ENCODE measurements around the gene STEAP1B. TPM values are rescaled to one million over a fixed set of nuclear protein-coding genes. Genes with fewer than 3 reads are reported as not detected.

Gene STEAP1B
- total RNA-seq, 1 donor from 2014 or later, result 4.7 TPM

DNA sequence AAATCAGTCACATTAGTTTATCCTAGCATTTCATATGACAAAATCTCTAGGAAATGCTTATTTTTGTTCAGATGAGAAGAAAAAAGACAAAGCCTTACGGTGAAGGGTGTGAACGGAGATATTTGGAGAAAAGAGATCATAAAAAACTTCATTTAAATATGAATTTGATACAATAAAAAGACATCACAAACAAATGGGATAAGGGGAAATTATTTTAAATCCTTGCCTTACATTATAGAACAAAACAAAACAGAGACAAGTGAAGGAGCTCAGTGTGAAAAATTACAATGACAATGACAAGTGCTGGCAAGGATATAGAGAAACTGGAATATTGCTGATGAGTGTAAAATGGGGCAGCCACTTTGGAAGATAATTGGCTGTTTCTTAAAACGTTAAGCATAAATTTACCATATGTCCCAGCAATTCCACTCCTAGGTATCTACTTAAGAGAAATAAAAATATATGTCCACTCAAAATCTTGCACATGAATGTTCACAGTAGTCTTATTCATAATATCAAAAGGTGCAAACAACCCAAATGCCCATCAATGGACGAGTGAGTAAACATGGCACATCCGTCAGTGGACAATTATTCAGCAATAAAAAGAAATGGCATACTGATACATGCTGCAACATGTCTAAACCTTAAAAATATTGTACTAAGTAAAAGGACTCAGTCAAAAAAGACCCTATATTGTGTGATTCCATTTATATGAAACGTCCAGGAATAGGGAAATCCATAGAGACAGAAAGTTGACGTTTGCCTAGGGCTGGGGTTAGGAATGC lies 77.0 kb downstream of the STEAP1B start:
- Histone ChIP-seq H3K27me3 (ENCODE audit: control insufficient read depth in 3 of 3, insufficient read depth in 3 of 3, low read length in 3 of 3) (no peaks in the 10 kb centered on the region), H3K9ac (ENCODE audit: low read depth in 1 of 3, low read length in 3 of 3) (no peak overlapping the region), H3K27ac (ENCODE audit: low read depth, low read length) (no peak overlapping the region), H3K36me3 (ENCODE audit: control insufficient read depth in 3 of 3, insufficient read depth in 3 of 3, low read length in 3 of 3) (no peaks in the 10 kb centered on the region), H3K9me3 (ENCODE audit: control insufficient read depth in 3 of 3, low read length in 3 of 3) (no peaks in the 10 kb centered on the region), H3K4me1 (ENCODE audit: control insufficient read depth in 3 of 3, insufficient read depth in 3 of 3, low read length in 3 of 3) (peaks cover 0 to 9% (median 0%) of the 10 kb centered on the region in 3 donors), H3K4me3 (ENCODE audit: low read length in 3 of 3) (no peak overlapping the region)

DNA sequence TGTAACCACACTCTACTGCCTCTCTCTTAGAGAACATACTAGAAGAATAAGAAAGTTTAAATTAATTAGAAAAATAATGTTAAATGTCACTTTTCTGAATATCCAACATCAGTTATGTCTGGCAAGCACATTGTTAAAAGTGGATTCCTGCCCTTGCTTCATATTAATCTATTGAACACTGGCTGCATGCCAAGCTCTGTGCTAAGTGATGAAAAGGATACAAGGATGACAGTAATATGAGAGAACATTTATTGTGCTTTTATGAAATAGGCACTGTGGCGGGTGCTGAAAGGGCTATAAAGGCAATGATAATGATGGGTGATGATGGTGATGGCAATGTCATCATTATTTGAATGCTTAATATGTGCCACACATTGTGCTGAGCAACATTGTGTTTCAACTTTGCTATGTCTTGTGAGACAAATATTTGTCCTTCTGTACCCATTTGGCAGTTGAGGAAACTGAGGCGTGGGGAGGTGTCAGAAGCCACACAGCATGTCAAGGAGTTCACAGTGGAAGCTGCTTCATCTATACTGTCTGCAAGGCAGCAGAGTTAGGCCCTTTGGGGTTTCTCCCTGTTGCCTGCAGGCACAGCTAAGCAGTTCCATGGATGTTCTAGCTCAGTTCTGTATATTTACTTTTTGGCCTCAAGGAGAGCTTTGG lies 78.9 kb downstream of the STEAP1B start:
- H3K4me1 ChIP-seq (ENCODE audit: control insufficient read depth in 3 of 3, insufficient read depth in 3 of 3, low read length in 3 of 3), result peaks cover 0 to 17% (median 7%) of the 10 kb centered on the region in 3 donors
- H3K36me3 ChIP-seq (ENCODE audit: control insufficient read depth in 3 of 3, insufficient read depth in 3 of 3, low read length in 3 of 3), result no peaks in the 10 kb centered on the region
- H3K9ac ChIP-seq (ENCODE audit: low read depth in 1 of 3, low read length in 3 of 3), result no peak overlapping the region
- H3K27ac ChIP-seq (ENCODE audit: low read depth, low read length), result no peak overlapping the region
- no peak overlapping the region for H3K4me3 ChIP-seq (ENCODE audit: low read length in 3 of 3)
- no peaks in the 10 kb centered on the region for H3K9me3 ChIP-seq (ENCODE audit: control insufficient read depth in 3 of 3, low read length in 3 of 3)
- H3K27me3 ChIP-seq (ENCODE audit: control insufficient read depth in 3 of 3, insufficient read depth in 3 of 3, low read length in 3 of 3), result no peaks in the 10 kb centered on the region

DNA sequence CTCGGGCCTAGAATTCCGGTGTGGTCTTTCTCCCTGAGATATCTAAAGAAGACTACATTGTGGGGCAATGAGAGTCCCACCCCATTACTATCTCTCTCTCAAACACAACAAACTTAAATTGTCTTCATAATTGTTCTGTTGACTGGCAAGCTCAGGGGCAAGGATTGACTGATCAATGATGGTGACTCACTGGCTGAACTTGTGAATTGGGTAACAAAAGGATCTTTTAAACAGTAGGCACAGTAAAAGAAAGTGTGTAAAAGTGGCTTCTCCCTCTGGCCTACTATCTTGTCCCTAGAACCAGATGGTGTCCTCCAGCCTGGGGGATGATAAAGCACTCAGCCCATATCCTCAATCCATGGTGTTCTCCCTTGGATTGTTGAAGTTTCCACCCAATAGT lies 80.0 kb downstream of the STEAP1B start:
- no peak overlapping the region for H3K9ac ChIP-seq (ENCODE audit: low read depth in 1 of 3, low read length in 3 of 3)
- peaks cover 0 to 17% (median 7%) of the 10 kb centered on the region in 3 donors for H3K4me1 ChIP-seq (ENCODE audit: control insufficient read depth in 3 of 3, insufficient read depth in 3 of 3, low read length in 3 of 3)
- no peak overlapping the region for H3K4me3 ChIP-seq (ENCODE audit: low read length in 3 of 3)
- H3K27me3 ChIP-seq (ENCODE audit: control insufficient read depth in 3 of 3, insufficient read depth in 3 of 3, low read length in 3 of 3), result no peaks in the 10 kb centered on the region
- H3K9me3 ChIP-seq (ENCODE audit: control insufficient read depth in 3 of 3, low read length in 3 of 3), result no peaks in the 10 kb centered on the region
- no peaks in the 10 kb centered on the region for H3K36me3 ChIP-seq (ENCODE audit: control insufficient read depth in 3 of 3, insufficient read depth in 3 of 3, low read length in 3 of 3)
- H3K27ac ChIP-seq (ENCODE audit: low read depth, low read length), result no peak overlapping the region

DNA sequence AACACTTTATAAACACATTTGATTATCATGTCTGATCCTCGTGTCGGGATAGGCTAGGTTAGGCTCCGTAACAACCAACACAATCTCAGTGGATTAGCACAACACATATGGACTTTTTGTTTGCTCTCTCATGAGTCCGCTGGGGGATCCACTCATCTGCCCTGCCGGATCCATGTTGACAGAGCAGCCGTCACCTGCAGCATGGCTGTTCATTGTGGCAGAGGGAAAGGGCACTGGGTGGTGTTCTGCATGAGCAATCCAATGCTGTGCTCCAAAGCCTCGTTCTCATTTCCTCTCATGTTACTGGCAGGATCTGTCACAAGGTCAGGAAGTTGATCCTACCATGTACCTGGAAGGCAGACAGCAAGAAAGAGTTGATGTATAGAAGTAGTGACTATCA lies 80.5 kb downstream of the STEAP1B start:
- Histone ChIP-seq H3K36me3 (ENCODE audit: control insufficient read depth in 3 of 3, insufficient read depth in 3 of 3, low read length in 3 of 3) (no peaks in the 10 kb centered on the region), H3K27ac (ENCODE audit: low read depth, low read length) (no peak overlapping the region), H3K9ac (ENCODE audit: low read depth in 1 of 3, low read length in 3 of 3) (no peak overlapping the region), H3K4me1 (ENCODE audit: control insufficient read depth in 3 of 3, insufficient read depth in 3 of 3, low read length in 3 of 3) (peaks cover 0 to 17% (median 7%) of the 10 kb centered on the region in 3 donors), H3K4me3 (ENCODE audit: low read length in 3 of 3) (no peak overlapping the region), H3K9me3 (ENCODE audit: control insufficient read depth in 3 of 3, low read length in 3 of 3) (no peaks in the 10 kb centered on the region), H3K27me3 (ENCODE audit: control insufficient read depth in 3 of 3, insufficient read depth in 3 of 3, low read length in 3 of 3) (no peaks in the 10 kb centered on the region)

DNA sequence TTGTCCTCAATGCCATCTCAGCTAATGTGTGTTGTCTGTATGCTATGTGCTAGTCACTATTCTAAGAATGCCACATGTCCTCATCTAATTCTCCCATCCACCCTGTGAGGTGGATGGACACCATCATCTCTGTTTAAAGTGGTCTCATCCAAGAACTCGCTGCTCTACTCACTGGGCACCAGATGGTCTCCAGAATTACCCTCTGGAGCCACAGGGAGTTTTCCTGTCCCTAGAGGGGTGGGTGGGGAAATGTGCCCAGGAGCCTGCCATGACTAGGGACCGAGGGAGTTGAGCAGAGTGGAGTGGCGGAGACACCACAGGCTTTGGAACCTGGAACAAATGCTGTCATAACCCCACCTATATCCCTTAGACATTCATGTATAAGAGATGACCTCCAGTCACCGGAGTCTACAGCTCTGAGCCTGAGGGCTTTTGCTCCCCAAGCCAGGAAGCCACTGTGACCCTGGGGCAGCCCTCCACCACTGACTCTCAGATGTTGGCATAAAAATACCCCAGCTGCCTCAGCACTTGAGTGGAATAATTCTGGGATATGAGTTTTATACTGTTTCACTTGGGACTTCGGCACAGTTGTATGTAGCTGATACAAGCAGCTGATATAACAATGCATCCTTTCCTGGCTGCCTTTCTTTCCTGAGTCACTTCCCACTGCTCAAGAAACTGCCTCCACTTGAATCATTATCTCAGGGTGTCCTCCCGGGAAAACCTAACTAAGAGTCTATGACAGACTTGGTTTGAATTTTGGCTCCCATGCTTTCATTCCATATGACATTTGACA lies 81.5 kb downstream of the STEAP1B start:
- H3K27ac ChIP-seq (ENCODE audit: low read depth, low read length), result no peak overlapping the region
- no peak overlapping the region for H3K4me3 ChIP-seq (ENCODE audit: low read length in 3 of 3)
- no peaks in the 10 kb centered on the region for H3K9me3 ChIP-seq (ENCODE audit: control insufficient read depth in 3 of 3, low read length in 3 of 3)
- H3K4me1 ChIP-seq (ENCODE audit: control insufficient read depth in 3 of 3, insufficient read depth in 3 of 3, low read length in 3 of 3), result peaks cover 0 to 17% (median 7%) of the 10 kb centered on the region in 3 donors
- H3K36me3 ChIP-seq (ENCODE audit: control insufficient read depth in 3 of 3, insufficient read depth in 3 of 3, low read length in 3 of 3), result no peaks in the 10 kb centered on the region
- H3K9ac ChIP-seq (ENCODE audit: low read depth in 1 of 3, low read length in 3 of 3), result no peak overlapping the region
- no peaks in the 10 kb centered on the region for H3K27me3 ChIP-seq (ENCODE audit: control insufficient read depth in 3 of 3, insufficient read depth in 3 of 3, low read length in 3 of 3)

DNA sequence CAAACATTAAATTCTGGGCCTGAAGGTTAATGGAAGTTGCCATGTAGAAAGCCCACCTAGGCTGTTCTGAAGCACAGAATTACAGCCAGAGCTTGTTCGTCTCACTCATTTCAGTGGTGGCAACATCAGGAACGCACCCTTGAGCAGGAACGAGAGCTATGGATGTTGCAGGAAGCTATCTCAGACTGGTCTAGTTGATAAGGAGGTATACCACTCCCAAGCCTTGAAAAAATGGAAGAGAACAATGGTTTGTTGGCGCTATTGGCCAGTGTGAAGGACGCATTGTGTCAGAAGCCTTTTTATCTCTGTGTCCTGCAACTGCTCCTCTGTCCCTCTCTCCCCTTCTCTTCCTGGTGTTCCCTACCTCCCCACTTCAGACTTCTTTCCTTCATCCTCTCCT lies 82.1 kb downstream of the STEAP1B start:
- Histone ChIP-seq H3K27ac (ENCODE audit: low read depth, low read length) (no peak overlapping the region), H3K4me1 (ENCODE audit: control insufficient read depth in 3 of 3, insufficient read depth in 3 of 3, low read length in 3 of 3) (peaks cover 0 to 17% (median 7%) of the 10 kb centered on the region in 3 donors), H3K9me3 (ENCODE audit: control insufficient read depth in 3 of 3, low read length in 3 of 3) (no peaks in the 10 kb centered on the region), H3K27me3 (ENCODE audit: control insufficient read depth in 3 of 3, insufficient read depth in 3 of 3, low read length in 3 of 3) (no peaks in the 10 kb centered on the region), H3K9ac (ENCODE audit: low read depth in 1 of 3, low read length in 3 of 3) (no peak overlapping the region), H3K4me3 (ENCODE audit: low read length in 3 of 3) (no peak overlapping the region), H3K36me3 (ENCODE audit: control insufficient read depth in 3 of 3, insufficient read depth in 3 of 3, low read length in 3 of 3) (no peaks in the 10 kb centered on the region)

DNA sequence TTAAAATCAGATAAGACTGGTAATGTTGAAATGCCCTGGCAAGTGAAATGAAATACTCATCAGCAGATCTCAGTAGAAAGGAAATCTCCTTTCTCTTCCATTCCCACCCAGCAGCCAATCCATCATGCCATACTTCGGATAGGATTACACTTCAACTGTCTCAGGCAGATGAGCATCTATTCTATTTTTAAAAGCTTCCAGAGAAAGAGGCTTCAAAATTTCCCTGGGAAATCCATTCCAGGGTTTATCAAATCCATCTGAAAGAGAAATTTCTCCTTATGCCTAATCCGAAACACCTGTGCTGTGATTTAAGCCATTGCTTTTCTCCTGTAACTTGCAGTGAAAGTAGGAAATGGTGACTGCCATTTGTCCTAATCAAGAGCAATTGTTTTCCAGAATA lies 82.6 kb downstream of the STEAP1B start:
- Histone ChIP-seq H3K36me3 (ENCODE audit: control insufficient read depth in 3 of 3, insufficient read depth in 3 of 3, low read length in 3 of 3) (no peaks in the 10 kb centered on the region), H3K4me3 (ENCODE audit: low read length in 3 of 3) (no peak overlapping the region), H3K9me3 (ENCODE audit: control insufficient read depth in 3 of 3, low read length in 3 of 3) (no peaks in the 10 kb centered on the region), H3K27ac (ENCODE audit: low read depth, low read length) (no peak overlapping the region), H3K9ac (ENCODE audit: low read depth in 1 of 3, low read length in 3 of 3) (no peak overlapping the region), H3K4me1 (ENCODE audit: control insufficient read depth in 3 of 3, insufficient read depth in 3 of 3, low read length in 3 of 3) (peaks cover 0 to 17% (median 7%) of the 10 kb centered on the region in 3 donors), H3K27me3 (ENCODE audit: control insufficient read depth in 3 of 3, insufficient read depth in 3 of 3, low read length in 3 of 3) (no peaks in the 10 kb centered on the region)

GRCh38 chr7:22414424-22414823 lies 85.6 kb downstream of the STEAP1B start:
- Histone ChIP-seq H3K36me3 (ENCODE audit: control insufficient read depth in 3 of 3, insufficient read depth in 3 of 3, low read length in 3 of 3) (no peaks in the 10 kb centered on the region), H3K27me3 (ENCODE audit: control insufficient read depth in 3 of 3, insufficient read depth in 3 of 3, low read length in 3 of 3) (no peaks in the 10 kb centered on the region), H3K27ac (ENCODE audit: low read depth, low read length) (no peak overlapping the region), H3K9me3 (ENCODE audit: control insufficient read depth in 3 of 3, low read length in 3 of 3) (no peaks in the 10 kb centered on the region), H3K4me3 (ENCODE audit: low read length in 3 of 3) (no peak overlapping the region), H3K4me1 (ENCODE audit: control insufficient read depth in 3 of 3, insufficient read depth in 3 of 3, low read length in 3 of 3) (peaks cover 0 to 14% (median 7%) of the 10 kb centered on the region in 3 donors), H3K9ac (ENCODE audit: low read depth in 1 of 3, low read length in 3 of 3) (no peak overlapping the region)

DNA sequence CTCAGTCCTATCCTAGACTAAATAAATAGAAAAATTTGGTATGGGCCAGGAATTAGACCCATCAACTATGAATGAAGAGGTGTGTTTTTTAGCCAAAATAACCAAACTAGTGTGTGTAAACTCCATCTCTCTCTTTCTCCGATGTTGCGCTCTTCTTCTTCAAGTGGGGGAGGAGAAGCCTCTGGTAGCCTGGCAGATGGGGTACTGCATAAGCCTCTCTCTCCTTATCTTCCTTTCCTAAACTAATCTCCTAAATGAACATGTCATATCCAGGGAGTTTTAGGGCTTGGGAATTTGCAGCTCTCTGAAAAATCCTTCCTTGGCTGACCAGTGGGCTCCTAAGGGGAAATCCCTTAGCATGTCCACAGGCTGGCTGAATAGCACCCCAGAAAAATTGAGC lies 86.8 kb downstream of the STEAP1B start:
- no peak overlapping the region for H3K9ac ChIP-seq (ENCODE audit: low read depth in 1 of 3, low read length in 3 of 3)
- H3K27ac ChIP-seq (ENCODE audit: low read depth, low read length), result no peak overlapping the region

More for the DNA sequence above, 86.8 kb downstream of the STEAP1B start:
- H3K27me3 ChIP-seq (ENCODE audit: control insufficient read depth in 3 of 3, insufficient read depth in 3 of 3, low read length in 3 of 3), result no peaks in the 10 kb centered on the region
- no peaks in the 10 kb centered on the region for H3K36me3 ChIP-seq (ENCODE audit: control insufficient read depth in 3 of 3, insufficient read depth in 3 of 3, low read length in 3 of 3)
- H3K4me3 ChIP-seq (ENCODE audit: low read length in 3 of 3), result no peak overlapping the region
- no peaks in the 10 kb centered on the region for H3K9me3 ChIP-seq (ENCODE audit: control insufficient read depth in 3 of 3, low read length in 3 of 3)
- peaks cover 0 to 10% (median 7%) of the 10 kb centered on the region in 3 donors for H3K4me1 ChIP-seq (ENCODE audit: control insufficient read depth in 3 of 3, insufficient read depth in 3 of 3, low read length in 3 of 3)

Data from skeletal muscle tissue (tissue), 4 donors.